H9 (cell line): ENCODE results near the gene N4BP2L1. TPM values are rescaled to one million over a fixed set of nuclear protein-coding genes. Genes with fewer than 3 reads are reported as not detected.

ENCODE experiments used
- DNase-seq: peaks from one replicate; pipeline ENCODE4 v3.0.0-alpha.2; 2017
- H2AFZ ChIP-seq: one replicate; pipeline ENCODE4 v1.6.1; 2013; ENCODE audit warnings: mild to moderate bottlenecking, low read length, control low read depth, moderate library complexity
- H2AK5ac ChIP-seq: 2 replicates; pipeline ENCODE4 v1.6.1; 2013; ENCODE audit warnings: low read length, control low read depth, mixed read lengths; ENCODE audit not compliant: insufficient read length
- H2BK120ac ChIP-seq: one replicate; pipeline ENCODE4 v1.6.1; 2013; ENCODE audit warnings: low read depth, mild to moderate bottlenecking, low read length, control low read depth, inconsistent platforms; ENCODE audit not compliant: poor library complexity, severe bottlenecking
- H2BK12ac ChIP-seq: 2 replicates; pipeline ENCODE4 v1.6.1; 2013; ENCODE audit warnings: low read length, control low read depth, mixed read lengths, low read depth; ENCODE audit not compliant: insufficient read length
- H2BK15ac ChIP-seq: 2 replicates; pipeline ENCODE4 v1.6.1; 2013; ENCODE audit warnings: low read depth, low read length, control low read depth
- H2BK20ac ChIP-seq: one replicate; pipeline ENCODE4 v1.6.1; 2013; ENCODE audit warnings: low read depth, mild to moderate bottlenecking, low read length, control low read depth, inconsistent platforms; ENCODE audit not compliant: poor library complexity, severe bottlenecking
- H2BK5ac ChIP-seq: 2 replicates; pipeline ENCODE4 v1.6.1; 2013; ENCODE audit warnings: low read length, control low read depth, mixed read lengths; ENCODE audit not compliant: insufficient read length
- H3K14ac ChIP-seq: 2 replicates; pipeline ENCODE4 v1.6.1; 2013; ENCODE audit warnings: low read length, control low read depth; ENCODE audit not compliant: insufficient read depth
- H3K18ac ChIP-seq: 2 replicates; pipeline ENCODE4 v1.6.1; 2013; ENCODE audit warnings: low read depth, mild to moderate bottlenecking, mixed read lengths, low read length, control low read depth; ENCODE audit not compliant: insufficient read length
- H3K23ac ChIP-seq: 2 replicates; pipeline ENCODE4 v1.6.1; 2013; ENCODE audit warnings: low read length, control low read depth, mixed read lengths, low read depth; ENCODE audit not compliant: insufficient read length
- H3K23me2 ChIP-seq: 2 replicates; pipeline ENCODE4 v1.6.1; 2013; ENCODE audit warnings: low read depth, mild to moderate bottlenecking, mixed read lengths, low read length, control low read depth; ENCODE audit not compliant: insufficient read length, poor library complexity, severe bottlenecking
- H3K27ac ChIP-seq: 2 replicates; pipeline ENCODE4 v1.5.1; 2013; ENCODE audit warnings: low read length, control low read depth, mixed read lengths, low read depth; ENCODE audit not compliant: insufficient read length
- H3K27me3 ChIP-seq: 2 replicates; pipeline ENCODE4 v1.6.1; 2013; ENCODE audit warnings: low read length, control low read depth, inconsistent platforms; ENCODE audit not compliant: insufficient read depth
- H3K4ac ChIP-seq: 2 replicates; pipeline ENCODE4 v1.6.1; 2013; ENCODE audit warnings: low read depth, mild to moderate bottlenecking, control low read depth, inconsistent platforms, low read length, moderate library complexity
- H3K4me1 ChIP-seq: 2 replicates; pipeline ENCODE4 v1.6.1; 2013; ENCODE audit warnings: low read length, control low read depth, inconsistent platforms; ENCODE audit not compliant: insufficient read depth
- H3K4me2 ChIP-seq: 2 replicates; pipeline ENCODE4 v1.6.1; 2013; ENCODE audit warnings: low read length, control low read depth, mixed read lengths; ENCODE audit not compliant: insufficient read length, insufficient read depth
- H3K56ac ChIP-seq: 2 replicates; pipeline ENCODE4 v1.6.1; 2013; ENCODE audit warnings: low read depth, mild to moderate bottlenecking, mixed read lengths, low read length, control low read depth; ENCODE audit not compliant: insufficient read length
- H3K79me1 ChIP-seq: 2 replicates; pipeline ENCODE4 v1.6.1; 2013; ENCODE audit warnings: low read depth, mild to moderate bottlenecking, moderate library complexity, low read length, control low read depth, inconsistent platforms; ENCODE audit not compliant: insufficient read depth, poor library complexity, severe bottlenecking
- H3K79me2 ChIP-seq: 2 replicates; pipeline ENCODE4 v1.6.1; 2013; ENCODE audit warnings: low read length, control low read depth, inconsistent platforms; ENCODE audit not compliant: insufficient read depth
- H3K9ac ChIP-seq: 2 replicates; pipeline ENCODE4 v1.6.1; 2013; ENCODE audit warnings: low read length, control low read depth, mixed read lengths; ENCODE audit not compliant: insufficient read length; ENCODE audit errors: extremely low read depth
- H3K9me3 ChIP-seq: one replicate; pipeline ENCODE4 v1.6.1; 2013; ENCODE audit warnings: low read depth, low read length, inconsistent platforms; ENCODE audit not compliant: control insufficient read depth
- H3T11ph ChIP-seq: one replicate; pipeline ENCODE4 v1.6.1; 2013; ENCODE audit warnings: mild to moderate bottlenecking, low read length, control low read depth, inconsistent platforms
- H4K20me1 ChIP-seq: one replicate; pipeline ENCODE4 v1.6.1; 2013; ENCODE audit not compliant: control insufficient read depth, insufficient read length, insufficient read depth
- H4K5ac ChIP-seq: 2 replicates; pipeline ENCODE4 v1.6.1; 2013; ENCODE audit warnings: low read depth, mild to moderate bottlenecking, mixed read lengths, low read length, control low read depth; ENCODE audit not compliant: insufficient read length
- H4K8ac ChIP-seq: replicated peaks from 2 replicates; pipeline ENCODE4 v1.6.1; 2013; ENCODE audit warnings: low read length, control low read depth, mixed read lengths, low read depth; ENCODE audit not compliant: insufficient read length
- H4K91ac ChIP-seq: 2 replicates; pipeline ENCODE4 v1.6.1; 2013; ENCODE audit warnings: low read depth, mild to moderate bottlenecking, moderate library complexity, mixed read lengths, low read length, control low read depth; ENCODE audit not compliant: insufficient read length
- H3K27ac Mint-ChIP-seq, 3 experiments: 2 replicates in 2 of 3; 3 replicates in 1 of 3; pipeline ENCODE4 v1.8.0; 2020 to 2021; ENCODE audit warnings: mixed read lengths in 3 of 3, mild to moderate bottlenecking in 1 of 3, moderate library complexity in 1 of 3
- H3K27me3 Mint-ChIP-seq: 2 replicates; pipeline ENCODE4 v1.8.0; 2021; ENCODE audit warnings: low read depth, mild to moderate bottlenecking, moderate library complexity, mixed read lengths
- H3K36me3 Mint-ChIP-seq, 3 experiments: 2 replicates in 2 of 3; 3 replicates in 1 of 3; pipeline ENCODE4 v1.8.0; 2020 to 2021; ENCODE audit warnings: low read depth in 3 of 3, mixed read lengths in 3 of 3; ENCODE audit not compliant: insufficient read depth in 1 of 3
- H3K4me1 Mint-ChIP-seq, 2 experiments: 2 replicates each; pipeline ENCODE4 v1.8.0; 2020; ENCODE audit warnings: mixed read lengths in 2 of 2
- H3K4me3 Mint-ChIP-seq, 2 experiments: 2 replicates in 1 of 2; 3 replicates in 1 of 2; pipeline ENCODE4 v1.8.0; 2020 to 2021; ENCODE audit warnings: mild to moderate bottlenecking in 2 of 2, mixed read lengths in 2 of 2, moderate library complexity in 1 of 2
- H3K9me3 Mint-ChIP-seq, 2 experiments: 2 replicates in 1 of 2; 3 replicates in 1 of 2; pipeline ENCODE4 v1.8.0; 2020; ENCODE audit warnings: mild to moderate bottlenecking in 2 of 2, mixed read lengths in 2 of 2, moderate library complexity in 1 of 2
- CTCF ChIP-seq: fragments of 200-600 bp; sonication (generic); conservative IDR thresholded peaks from 3 replicates; pipeline ENCODE4 v1.8.0; 2021; ENCODE audit warnings: antibody characterized with exemption, mild to moderate bottlenecking
- WGBS: extraction: QIAGEN DNeasy Blood & Tissue Kit; methylation state at CpG from one replicate; pipeline ENCODE4 v1.1.7; 2013; ENCODE audit warnings: missing lambda C conversion rate, low lambda C conversion rate, mixed read lengths; ENCODE audit not compliant: insufficient read length; ENCODE audit errors: extremely low coverage; 5-methylcytosine and 5-hydroxymethylcytosine counted together
- total RNA-seq: library from RNA; stranded (reverse); gene quantifications from 2 replicates; pipeline ENCODE4 v1.2.1, GENCODE V29; 2021

The N4BP2L1 gene
- total RNA-seq, 1 experiment from 2014 or later: 1.5 TPM

- H3K27ac ChIP-seq: no peak overlapping the region
- Mint-ChIP-seq H3K4me3 (no peak overlapping the region), H3K27ac (peak overlapping the region in 2 of 3 experiments; percentile 16 to 65; a peak in 2 of 7 replicates), H3K36me3 (peaks cover 3 to 14% (median 9%) of the 10 kb centered on the region in 3 experiments; a peak in 6 of 7 replicates), H3K9me3 (no peaks in the 10 kb centered on the region), H3K27me3 (no peaks in the 10 kb centered on the region), H3K4me1 (peaks cover 11 to 15% of the 10 kb centered on the region in 2 experiments)
- H2AK5ac ChIP-seq: no peak overlapping the region
- H2BK20ac ChIP-seq: no peak overlapping the region
- TF ChIP-seq CTCF: no peak
- no peak overlapping the region for H3K56ac ChIP-seq
- no peak overlapping the region for H3K18ac ChIP-seq
- no peaks in the 10 kb centered on the region for H4K20me1 ChIP-seq
- no peak overlapping the region for H3K4ac ChIP-seq
- no peak overlapping the region for H3T11ph ChIP-seq
- no peak overlapping the region for H3K23ac ChIP-seq
- H4K91ac ChIP-seq: no peak overlapping the region
- DNase-seq: peak; percentile 80
- H2AFZ ChIP-seq: no peak overlapping the region
- H2BK120ac ChIP-seq: no peak overlapping the region
- H3K4me2 ChIP-seq: no peak overlapping the region
- H3K27me3 ChIP-seq: no peaks in the 10 kb centered on the region
- H3K14ac ChIP-seq: no peak overlapping the region; the same call in 1 of the 2 replicates
- no peak overlapping the region for H3K9ac ChIP-seq
- H3K79me2 ChIP-seq: no peaks in the 10 kb centered on the region
- H4K8ac ChIP-seq: no peak overlapping the region
- WGBS: no CpG with 5 or more reads among the region's 4 CpGs
- no peaks in the 10 kb centered on the region for H3K23me2 ChIP-seq
- no peak overlapping the region for H2BK12ac ChIP-seq
- H2BK5ac ChIP-seq: no peak overlapping the region
- H3K79me1 ChIP-seq: no peaks in the 10 kb centered on the region
- H3K9me3 ChIP-seq: no peaks in the 10 kb centered on the region
- no peak overlapping the region for H2BK15ac ChIP-seq
- peaks cover 2% of the 10 kb centered on the region; the same call in 1 of the 2 replicates for H3K4me1 ChIP-seq
- H4K5ac ChIP-seq: no peak overlapping the region
Measured at GRCh38 chr13:32391101-32391619, 36.8 kb downstream of the N4BP2L1 start.
